ENCODE measurements around the gene THOC6. TPM values are rescaled to one million over a fixed set of nuclear protein-coding genes. Genes with fewer than 3 reads are reported as not detected.

The THOC6 gene
- total and polyA plus RNA-seq, 12 donors = 9.0 to 107 (median 18.7) TPM

DNA sequence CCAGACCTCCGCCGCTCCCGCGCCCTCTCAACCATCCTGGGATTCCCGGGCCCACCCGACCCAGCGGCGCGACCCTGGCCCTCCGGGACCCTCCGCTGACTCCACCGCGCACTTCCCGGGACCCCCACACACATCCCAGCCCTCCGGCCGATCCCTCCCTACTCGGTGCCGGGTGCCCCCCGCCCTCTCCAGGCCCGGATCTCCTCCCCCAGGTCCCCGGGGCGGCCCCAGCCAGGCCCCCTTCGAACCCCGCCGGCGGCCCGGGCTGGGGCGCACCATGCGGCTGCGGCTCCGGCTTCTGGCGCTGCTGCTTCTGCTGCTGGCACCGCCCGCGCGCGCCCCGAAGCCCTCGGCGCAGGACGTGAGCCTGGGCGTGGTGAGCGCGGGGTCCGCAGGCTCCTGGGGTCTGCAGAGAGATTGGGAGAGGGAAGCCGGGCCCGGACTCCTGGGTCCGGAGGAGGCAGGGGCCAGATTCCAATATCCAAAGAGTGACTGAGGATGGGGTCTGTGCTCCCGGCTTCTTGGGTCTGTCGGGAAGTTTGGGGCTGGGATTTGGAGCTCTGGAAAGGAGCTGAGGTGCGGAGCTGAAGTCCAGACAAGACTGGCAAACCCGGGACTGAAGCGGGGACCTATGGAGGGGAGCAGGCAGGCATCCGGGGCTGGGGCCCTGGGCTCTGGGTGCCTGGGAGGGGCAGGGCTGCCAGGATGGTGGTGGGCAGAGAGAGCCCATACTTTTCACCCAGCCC lies 23.0 kb downstream of the THOC6 start:
- DNase-seq = no peak
- H3K27ac ChIP-seq = no peak overlapping the region
- H3K9me3 ChIP-seq (replicated peaks in 1 of 3) = no peaks in the 10 kb centered on the region
- TF ChIP-seq, protein P1, sequence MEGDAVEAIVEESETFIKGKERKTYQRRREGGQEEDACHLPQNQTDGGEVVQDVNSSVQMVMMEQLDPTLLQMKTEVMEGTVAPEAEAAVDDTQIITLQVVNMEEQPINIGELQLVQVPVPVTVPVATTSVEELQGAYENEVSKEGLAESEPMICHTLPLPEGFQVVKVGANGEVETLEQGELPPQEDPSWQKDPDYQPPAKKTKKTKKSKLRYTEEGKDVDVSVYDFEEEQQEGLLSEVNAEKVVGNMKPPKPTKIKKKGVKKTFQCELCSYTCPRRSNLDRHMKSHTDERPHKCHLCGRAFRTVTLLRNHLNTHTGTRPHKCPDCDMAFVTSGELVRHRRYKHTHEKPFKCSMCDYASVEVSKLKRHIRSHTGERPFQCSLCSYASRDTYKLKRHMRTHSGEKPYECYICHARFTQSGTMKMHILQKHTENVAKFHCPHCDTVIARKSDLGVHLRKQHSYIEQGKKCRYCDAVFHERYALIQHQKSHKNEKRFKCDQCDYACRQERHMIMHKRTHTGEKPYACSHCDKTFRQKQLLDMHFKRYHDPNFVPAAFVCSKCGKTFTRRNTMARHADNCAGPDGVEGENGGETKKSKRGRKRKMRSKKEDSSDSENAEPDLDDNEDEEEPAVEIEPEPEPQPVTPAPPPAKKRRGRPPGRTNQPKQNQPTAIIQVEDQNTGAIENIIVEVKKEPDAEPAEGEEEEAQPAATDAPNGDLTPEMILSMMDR (IDR thresholded peaks at IDR 0.05) = no peak
- no peak for TF ChIP-seq POLR2A (IDR thresholded peaks at IDR 0.05)
- intact Hi-C loops (cut with DNase I) = no loop called here
- H3K36me3 ChIP-seq (replicated peaks in 1 of 2) = no peaks in the 10 kb centered on the region
- peaks cover 64% of the 10 kb centered on the region for H3K27me3 ChIP-seq
- peak overlapping the region in 1 of 4 donors; percentile 35 for H3K4me3 ChIP-seq
- H3K4me1 ChIP-seq (replicated peaks in 1 of 2) = peaks cover 4 to 13% of the 10 kb centered on the region in 2 donors
- WGBS, 4 donors = 1 to 9% (median 3%) methylated on average over 9 to 54 of the region's 54 CpGs; no CpG with 5 or more reads in 1 of the 4 donors

DNA sequence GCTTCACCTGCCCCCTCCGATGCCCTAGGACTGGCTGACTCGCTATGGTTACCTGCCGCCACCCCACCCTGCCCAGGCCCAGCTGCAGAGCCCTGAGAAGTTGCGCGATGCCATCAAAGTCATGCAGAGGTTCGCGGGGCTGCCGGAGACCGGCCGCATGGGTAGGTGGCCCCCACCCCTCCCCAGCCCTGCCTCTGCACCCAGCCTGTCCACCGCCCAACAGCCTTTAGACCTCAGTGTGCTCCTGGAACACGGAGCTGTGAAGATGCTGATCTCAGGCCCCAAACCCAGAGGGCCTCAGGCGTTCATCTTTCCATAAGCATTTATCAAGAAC lies 23.5 kb downstream of the THOC6 start:
- no peak overlapping the region for H3K4me3 ChIP-seq

DNA sequence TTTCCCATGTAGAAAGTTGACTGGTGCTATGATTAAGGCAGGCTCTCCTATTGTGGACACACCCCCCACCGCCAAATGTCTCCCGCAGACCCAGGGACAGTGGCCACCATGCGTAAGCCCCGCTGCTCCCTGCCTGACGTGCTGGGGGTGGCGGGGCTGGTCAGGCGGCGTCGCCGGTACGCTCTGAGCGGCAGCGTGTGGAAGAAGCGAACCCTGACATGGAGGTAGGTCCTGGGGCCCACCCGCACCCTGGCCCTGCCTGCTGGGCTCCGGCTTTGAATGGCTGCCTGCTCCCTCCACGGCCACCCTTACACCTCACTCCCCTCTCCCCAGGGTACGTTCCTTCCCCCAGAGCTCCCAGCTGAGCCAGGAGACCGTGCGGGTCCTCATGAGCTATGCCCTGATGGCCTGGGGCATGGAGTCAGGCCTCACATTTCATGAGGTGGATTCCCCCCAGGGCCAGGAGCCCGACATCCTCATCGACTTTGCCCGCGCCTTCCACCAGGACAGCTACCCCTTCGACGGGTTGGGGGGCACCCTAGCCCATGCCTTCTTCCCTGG lies 26.2 kb downstream of the THOC6 start:
- H3K36me3 ChIP-seq (replicated peaks in 1 of 2) = no peaks in the 10 kb centered on the region
- intact Hi-C loops (cut with DNase I) = loop anchor here in 1 of 2 donors (10.0 kb wide), 2 partner anchors 75 to 125 kb away; no protein-coding TSS in a partner anchor
- peaks cover 36% of the 10 kb centered on the region for H3K27me3 ChIP-seq
- TF ChIP-seq, protein P1 (IDR thresholded peaks at IDR 0.05) = no peak
- no peak for TF ChIP-seq POLR2A (IDR thresholded peaks at IDR 0.05)
- H3K9me3 ChIP-seq (replicated peaks in 1 of 3) = no peaks in the 10 kb centered on the region
- WGBS, 4 donors = 76 to 89% (median 80%) methylated on average over 10 to 26 of the region's 26 CpGs
- peaks cover 4 to 13% of the 10 kb centered on the region in 2 donors for H3K4me1 ChIP-seq (replicated peaks in 1 of 2)
- H3K27ac ChIP-seq = no peak overlapping the region
- no peak for DNase-seq
- no peak overlapping the region for H3K4me3 ChIP-seq

More for the DNA sequence above, 23.5 kb downstream of the THOC6 start:
- WGBS, 4 donors = 18 to 24% (median 21%) methylated on average over 3 to 13 of the region's 13 CpGs
- DNase-seq = no peak
- Histone ChIP-seq H3K36me3 (replicated peaks in 1 of 2) (no peaks in the 10 kb centered on the region), H3K4me1 (replicated peaks in 1 of 2) (peaks cover 4 to 13% of the 10 kb centered on the region in 2 donors), H3K9me3 (replicated peaks in 1 of 3) (no peaks in the 10 kb centered on the region), H3K27me3 (peaks cover 58% of the 10 kb centered on the region), H3K27ac (no peak overlapping the region)
- intact Hi-C loops (cut with DNase I) = no loop called here
- TF ChIP-seq, protein P1 (IDR thresholded peaks at IDR 0.05) = no peak
- TF ChIP-seq POLR2A (IDR thresholded peaks at IDR 0.05) = no peak

DNA sequence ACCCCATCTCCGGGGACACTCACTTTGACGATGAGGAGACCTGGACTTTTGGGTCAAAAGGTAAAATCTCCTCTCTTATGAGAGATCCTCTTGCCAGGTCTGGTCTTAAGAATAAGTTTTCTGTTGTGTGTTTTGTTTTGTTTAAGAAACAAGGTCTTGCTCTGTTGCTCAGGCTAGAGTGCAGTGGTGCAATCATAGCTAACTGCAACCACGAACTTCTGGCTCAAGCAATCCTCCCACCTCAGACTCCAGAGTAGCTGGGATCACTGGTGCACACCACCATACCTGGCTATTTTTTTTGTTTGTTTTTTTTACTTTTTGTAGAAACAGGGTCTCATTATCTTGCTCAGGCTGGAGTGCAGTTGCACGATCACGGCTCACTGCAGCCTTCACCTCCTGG lies 26.7 kb downstream of the THOC6 start:
- H3K27me3 ChIP-seq = peaks cover 32% of the 10 kb centered on the region
- H3K27ac ChIP-seq = no peak overlapping the region
- intact Hi-C loops (cut with DNase I) = loop anchor here in 1 of 2 donors (10.0 kb wide), 2 partner anchors 74 to 124 kb away; no protein-coding TSS in a partner anchor
- H3K4me3 ChIP-seq = no peak overlapping the region
- 78 to 86% (median 81%) methylated on average over 5 of the region's 5 CpGs for WGBS, 4 donors
- H3K9me3 ChIP-seq (replicated peaks in 1 of 3) = no peaks in the 10 kb centered on the region
- no peaks in the 10 kb centered on the region for H3K36me3 ChIP-seq (replicated peaks in 1 of 2)
- no peak for DNase-seq
- H3K4me1 ChIP-seq (replicated peaks in 1 of 2) = peaks cover under 1 to 13% of the 10 kb centered on the region in 2 donors
- TF ChIP-seq, protein P1 (IDR thresholded peaks at IDR 0.05) = no peak
- no peak for TF ChIP-seq POLR2A (IDR thresholded peaks at IDR 0.05)
